K562 (cell line): ENCODE results near the gene TMEM222. TPM values are rescaled to one million over a fixed set of nuclear protein-coding genes. Genes with fewer than 3 reads are reported as not detected.
A peak's percentile ranks its signal among the peaks of the same experiment; 100 is the strongest.

ENCODE experiments used
- ARID3A ChIP-seq: IDR thresholded peaks from 2 replicates; pipeline ENCODE4 v1.6.1; 2012; ENCODE audit warnings: low read depth, low read length, improper control_type of control experiment, borderline replicate concordance
- DMBX1 ChIP-seq: fragments of 250-450 bp; sonication (Bioruptor Pico); IDR thresholded peaks from 2 replicates; pipeline ENCODE4 v1.8.0; 2022; ENCODE audit warnings: inconsistent platforms, mild to moderate bottlenecking, moderate library complexity, borderline replicate concordance
- MNT ChIP-seq, 2 experiments: fragments of 450-650 bp; conservative IDR thresholded peaks; 2 replicates each; pipeline ENCODE4 v1.6.1; 2017; ENCODE audit warnings: mild to moderate bottlenecking in 2 of 2, moderate library complexity in 2 of 2
- POLR2A ChIP-seq: fragments of 450-650 bp; conservative IDR thresholded peaks from 2 replicates; pipeline ENCODE4 v1.6.1; 2016
- PTTG1 ChIP-seq: fragments of 450-650 bp; IDR thresholded peaks from 2 replicates; pipeline ENCODE4 v1.6.1; 2016; ENCODE audit warnings: low read depth, mild to moderate bottlenecking, missing genetic modification characterization, missing compliant biosample characterization
- RAD21 ChIP-seq, 2 experiments: fragments of 250-450 bp in 1 of 2; fragments of 450-650 bp in 1 of 2; sonication (Bioruptor Pico) in 1 of 2; formaldehyde crosslinking in 1 of 2; IDR thresholded peaks in 1 of 2; conservative IDR thresholded peaks in 1 of 2; 2 replicates each; pipeline versions ENCODE4 v1.4.0 to v1.8.0; 2020 to 2022; ENCODE audit warnings: mild to moderate bottlenecking in 2 of 2, moderate library complexity in 1 of 2
- RB1 ChIP-seq: fragments of 450-650 bp; IDR thresholded peaks from 2 replicates; pipeline ENCODE4 v1.6.1; 2017; ENCODE audit warnings: low read depth, mild to moderate bottlenecking
- RBM17 ChIP-seq: fragments of 200-400 bp; formaldehyde crosslinking; IDR thresholded peaks from 2 replicates; pipeline ENCODE4 v1.6.1; 2017; ENCODE audit warnings: low read depth, mild to moderate bottlenecking, low read length, borderline replicate concordance
- TBL1XR1 ChIP-seq, 2 experiments: IDR thresholded peaks; 2 replicates each; pipeline ENCODE4 v1.6.1; 2012; ENCODE audit warnings: improper control_type of control experiment in 2 of 2, low read length in 2 of 2, mild to moderate bottlenecking in 1 of 2
- TEAD2 ChIP-seq: fragments of 450-650 bp; IDR thresholded peaks from 2 replicates; pipeline ENCODE4 v1.6.1; 2016; ENCODE audit warnings: missing genetic modification characterization, control low read depth, missing compliant biosample characterization
- USF1 ChIP-seq: sonication (generic); formaldehyde crosslinking; IDR thresholded peaks from 2 replicates; pipeline ENCODE4 v1.9.0; 2022; ENCODE audit warnings: mild to moderate bottlenecking, missing genetic modification reagents
- USF2 ChIP-seq: sonication (generic); formaldehyde crosslinking; IDR thresholded peaks from 2 replicates; pipeline ENCODE4 v1.5.0; 2020; ENCODE audit warnings: missing genetic modification reagents
- ZBTB33 ChIP-seq: sonication (generic); formaldehyde crosslinking; IDR thresholded peaks from 2 replicates; pipeline ENCODE4 v1.8.1; 2023; ENCODE audit warnings: mild to moderate bottlenecking, missing genetic modification reagents
- ZBTB34 ChIP-seq: fragments of 250-450 bp; sonication (Bioruptor Pico); IDR thresholded peaks from 2 replicates; pipeline ENCODE4 v1.8.0; 2021; ENCODE audit warnings: mild to moderate bottlenecking, moderate library complexity
- ZNF212 ChIP-seq: fragments of 450-650 bp; formaldehyde crosslinking; IDR thresholded peaks from 2 replicates; pipeline ENCODE4 v1.4.0; 2020; ENCODE audit warnings: mild to moderate bottlenecking
- ZNF324 ChIP-seq: fragments of 250-450 bp; sonication (Bioruptor Pico); IDR thresholded peaks from 2 replicates; pipeline ENCODE4 v1.4.0; 2020; ENCODE audit warnings: mild to moderate bottlenecking
- ZNF444 ChIP-seq: fragments of 250-450 bp; sonication (Bioruptor Pico); IDR thresholded peaks from 2 replicates; pipeline ENCODE4 v1.4.0; 2020; ENCODE audit warnings: mild to moderate bottlenecking, moderate library complexity
- ZNF707 ChIP-seq: fragments of 250-450 bp; sonication (Bioruptor Pico); conservative IDR thresholded peaks from 2 replicates; pipeline ENCODE4 v1.8.0; 2022; ENCODE audit warnings: inconsistent platforms, mild to moderate bottlenecking, moderate library complexity
- ZNF77 ChIP-seq: fragments of 250-450 bp; sonication (Bioruptor Pico); IDR thresholded peaks from 2 replicates; pipeline ENCODE4 v1.5.0; 2020
- polyA plus RNA-seq, 8 experiments: library from polyadenylated mRNA; depleted of rRNA in 4 of 8; stranded (reverse) in 5 of 8; unstranded in 3 of 8; fragments of >200 nt; fragmentation: Nextera tagmentation in 2 of 8; fragmentation: Illumina TruSeq in 1 of 8; extraction: Ambion mirVana in 2 of 8; extraction: Trizol in 1 of 8; gene quantifications; 2 replicates each; pipeline versions ENCODE4 v1.2.1 to v1.2.3, GENCODE V29; 2011 to 2014; ENCODE audit warnings: inconsistent platforms in 1 of 8, missing spikeins in 1 of 8
- total RNA-seq, 7 experiments: library from RNA; depleted of rRNA in 6 of 7; stranded (reverse); fragments of >200 nt in 6 of 7; fragmentation: Illumina TruSeq in 2 of 7; extraction: Trizol in 2 of 7; gene quantifications; 2 replicates each; pipeline versions ENCODE4 v1.2.1 to v1.2.3, GENCODE V29; 2011 to 2021; ENCODE audit warnings: low replicate concordance in 1 of 7

TMEM222 gene
- total and polyA plus RNA-seq, 9 of the 15 experiments (the other 6 are each of a cell fraction or from before 2014, with no cell fraction given), result 6.9 to 48.0 (median 32.8) TPM

GRCh38 chr1:27366411-27367159, 44.6 kb downstream of the TMEM222 start, which contains the start of gene MAP3K6 (continued):
- no peak for TF ChIP-seq RBM17
- TF ChIP-seq RAD21 (CRISPR knock-in tag; conservative IDR thresholded peaks at IDR 0.05 in 1 of 2, IDR thresholded peaks at IDR 0.05 in 1 of 2), result peak in 1 of 2 experiments; percentile 45; a peak in 2 of 4 replicates
- TF ChIP-seq ZBTB34 (CRISPR knock-in tag), result no peak
- TF ChIP-seq RB1, result peak; percentile 91
- no peak for TF ChIP-seq ZNF324 (CRISPR knock-in tag)
- peak; percentile 74 for TF ChIP-seq POLR2A
- TF ChIP-seq ZNF77 (CRISPR knock-in tag), result no peak
- TF ChIP-seq TBL1XR1 (IDR thresholded peaks at IDR 0.05; ENCODE audit: low read length in 2 of 2), result 0 out of 4 replicates have a peak, but pooled peaks of 1 of the 2 experiments have one; percentile 42
- TF ChIP-seq ZNF212 (CRISPR knock-in tag), result no peak
- TF ChIP-seq ARID3A, result no peak
- no peak for TF ChIP-seq ZBTB33 (CRISPR knock-in tag)
- no peak for TF ChIP-seq USF1 (CRISPR knock-in tag)
- TF ChIP-seq ZNF444, result no peak
- no peak for TF ChIP-seq DMBX1
- no peak for TF ChIP-seq USF2 (CRISPR knock-in tag)
- TF ChIP-seq PTTG1 (tag), result no peak
- TF ChIP-seq TEAD2 (tag), result no peak
- TF ChIP-seq MNT (conservative IDR thresholded peaks at IDR 0.05), result peak in 1 of 2 experiments; percentile 10; a peak in 1 of 4 replicates
- no peak for TF ChIP-seq ZNF707
